ENCODE results near the gene EFHC1. TPM values are rescaled to one million over a fixed set of nuclear protein-coding genes. Genes with fewer than 3 reads are reported as not detected.
"Not testable (repeated sequence)": the region's sequence is repeated elsewhere in the genome, so short reads cannot be mapped to it uniquely, and the experiment has no call there.

EFHC1 gene, protein sequence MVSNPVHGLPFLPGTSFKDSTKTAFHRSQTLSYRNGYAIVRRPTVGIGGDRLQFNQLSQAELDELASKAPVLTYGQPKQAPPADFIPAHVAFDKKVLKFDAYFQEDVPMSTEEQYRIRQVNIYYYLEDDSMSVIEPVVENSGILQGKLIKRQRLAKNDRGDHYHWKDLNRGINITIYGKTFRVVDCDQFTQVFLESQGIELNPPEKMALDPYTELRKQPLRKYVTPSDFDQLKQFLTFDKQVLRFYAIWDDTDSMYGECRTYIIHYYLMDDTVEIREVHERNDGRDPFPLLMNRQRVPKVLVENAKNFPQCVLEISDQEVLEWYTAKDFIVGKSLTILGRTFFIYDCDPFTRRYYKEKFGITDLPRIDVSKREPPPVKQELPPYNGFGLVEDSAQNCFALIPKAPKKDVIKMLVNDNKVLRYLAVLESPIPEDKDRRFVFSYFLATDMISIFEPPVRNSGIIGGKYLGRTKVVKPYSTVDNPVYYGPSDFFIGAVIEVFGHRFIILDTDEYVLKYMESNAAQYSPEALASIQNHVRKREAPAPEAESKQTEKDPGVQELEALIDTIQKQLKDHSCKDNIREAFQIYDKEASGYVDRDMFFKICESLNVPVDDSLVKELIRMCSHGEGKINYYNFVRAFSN
- total RNA-seq = 1 to 10 TPM; 4.2 to 5.1 TPM

GRCh38 chr6:52419809-52420667 lies at the start of gene EFHC1:
Gene EFHC1, plus strand, starts transcription at chr6:52420342. Its CDS starts 69 bp downstream, at chr6:52420411.
- Mint-ChIP-seq H3K27me3 (peaks cover 3% of the 10 kb centered on the region), H3K27ac (peak within 1 kb of the TSS; percentile 44), H3K36me3 (no peaks in the 10 kb centered on the region), H3K9me3 (no peaks in the 10 kb centered on the region), H3K4me3 (no peak within 1 kb of the TSS), H3K4me1 (peaks cover 25% of the 10 kb centered on the region)
- ATAC-seq (ENCODE audit: low read depth) (peak; percentile 92), DNase-seq (peak; percentile 99)
- POLR2A ChIA-PET = interaction anchor here (0.7 to 1.7 kb wide), 6 partner anchors 23 to 135 kb away, joined by 3 to 10 read pairs (median 4); partner anchors contain the start of genes MCM3 and PAQR8

DNA sequence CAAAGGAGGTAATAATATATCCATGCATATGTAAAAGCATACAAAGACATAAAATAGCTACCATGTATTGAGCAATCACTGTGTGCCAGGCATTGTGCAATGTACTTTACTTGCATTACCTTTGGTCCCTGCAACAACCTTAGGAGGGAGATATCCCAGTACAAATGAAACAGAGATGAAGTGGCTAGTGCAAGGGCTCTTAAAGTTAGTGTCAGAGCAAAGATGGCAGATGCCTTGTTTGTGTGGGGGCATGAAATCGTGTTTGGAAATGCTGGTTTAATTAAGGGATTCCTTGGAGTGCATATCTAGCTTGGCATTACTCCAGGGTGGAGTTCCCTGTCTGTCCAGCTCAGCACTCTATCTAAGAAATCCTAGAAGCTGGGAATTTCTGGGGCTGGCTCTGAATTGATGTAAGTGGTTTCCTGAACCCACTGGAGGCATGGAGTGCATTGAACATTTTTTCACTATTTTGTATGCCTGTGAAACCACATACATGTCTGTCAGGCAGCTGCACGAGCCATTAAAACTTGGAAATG lies 48.4 kb upstream of the EFHC1 start:
- Mint-ChIP-seq H3K27ac (no peak overlapping the region), H3K4me3 (no peak overlapping the region), H3K4me1 (peaks cover 27% of the 10 kb centered on the region), H3K36me3 (peaks cover 65% of the 10 kb centered on the region), H3K27me3 (no peaks in the 10 kb centered on the region), H3K9me3 (peaks cover 9% of the 10 kb centered on the region)
- POLR2A ChIA-PET = interaction anchor here (0.6 to 1.6 kb wide), 3 partner anchors 26 to 79 kb away, joined by 3 read pairs; no protein-coding TSS in a partner anchor
- DNase-seq (no peak), ATAC-seq (ENCODE audit: low read depth) (no peak)

DNA sequence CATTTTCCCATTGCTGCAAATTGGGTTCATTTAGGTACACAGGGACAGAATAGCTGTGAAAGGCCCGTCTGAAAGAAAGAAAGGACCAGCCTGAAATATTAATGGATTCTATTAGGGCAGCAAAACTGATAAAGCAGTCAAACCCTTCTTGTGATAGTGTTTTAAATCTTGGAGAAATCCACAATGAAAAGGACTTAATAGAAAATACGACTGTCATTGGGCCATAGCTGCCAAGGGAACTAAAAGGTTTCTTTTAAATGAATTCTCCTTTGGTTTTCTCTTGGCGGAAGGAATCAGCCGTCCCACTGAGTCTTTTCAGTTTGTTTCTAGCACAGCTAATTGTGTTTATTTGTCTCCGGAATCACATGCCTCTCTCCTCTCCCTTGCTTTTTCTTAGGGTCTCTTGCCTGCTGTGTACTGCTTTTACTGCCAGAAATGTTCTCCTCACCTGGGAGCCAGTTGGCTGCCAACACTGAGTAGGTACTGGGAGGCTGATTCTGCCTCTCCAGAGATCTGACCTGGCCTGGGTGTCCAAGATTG lies 46.9 kb upstream of the EFHC1 start:
- Mint-ChIP-seq H3K4me3 (no peak overlapping the region), H3K27ac (no peak overlapping the region), H3K36me3 (peaks cover 54% of the 10 kb centered on the region), H3K9me3 (peaks cover 8% of the 10 kb centered on the region), H3K27me3 (no peaks in the 10 kb centered on the region), H3K4me1 (peaks cover 29% of the 10 kb centered on the region)
- POLR2A ChIA-PET = no interaction called here
- no peak for DNase-seq
- no peak for ATAC-seq (ENCODE audit: low read depth)

DNA sequence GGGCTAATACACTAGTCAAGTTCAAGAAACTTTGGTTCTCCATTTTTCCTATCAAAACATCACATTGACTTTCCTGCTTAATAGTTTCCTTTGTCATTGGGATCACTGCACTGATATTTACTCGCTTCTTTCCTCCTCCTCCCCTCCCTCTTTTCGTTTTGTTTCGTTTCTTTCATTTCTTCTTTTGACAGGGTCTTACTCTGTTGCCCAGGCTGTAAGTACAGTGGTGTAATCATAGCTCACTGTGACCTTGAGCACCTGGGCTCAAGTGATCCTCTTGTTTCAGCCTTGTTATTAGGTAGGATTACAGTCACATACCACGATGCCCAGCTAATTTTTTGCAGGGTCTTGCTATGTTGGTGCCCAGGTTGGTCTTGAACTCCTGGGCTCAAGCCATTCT lies 45.9 kb upstream of the EFHC1 start:
- no peak for DNase-seq
- H3K9me3 Mint-ChIP-seq = peaks cover 8% of the 10 kb centered on the region
- peaks cover 32% of the 10 kb centered on the region for H3K4me1 Mint-ChIP-seq
- ATAC-seq (ENCODE audit: low read depth) = no peak
- H3K27ac Mint-ChIP-seq = no peak overlapping the region
- POLR2A ChIA-PET = interaction anchor here (0.5 to 3.5 kb wide), 3 partner anchors 11 to 33 kb away, joined by 7 to 23 read pairs (median 9); partner anchors contain the start of gene PAQR8
- H3K4me3 Mint-ChIP-seq = no peak overlapping the region
- no peaks in the 10 kb centered on the region for H3K27me3 Mint-ChIP-seq
- peaks cover 49% of the 10 kb centered on the region for H3K36me3 Mint-ChIP-seq

DNA sequence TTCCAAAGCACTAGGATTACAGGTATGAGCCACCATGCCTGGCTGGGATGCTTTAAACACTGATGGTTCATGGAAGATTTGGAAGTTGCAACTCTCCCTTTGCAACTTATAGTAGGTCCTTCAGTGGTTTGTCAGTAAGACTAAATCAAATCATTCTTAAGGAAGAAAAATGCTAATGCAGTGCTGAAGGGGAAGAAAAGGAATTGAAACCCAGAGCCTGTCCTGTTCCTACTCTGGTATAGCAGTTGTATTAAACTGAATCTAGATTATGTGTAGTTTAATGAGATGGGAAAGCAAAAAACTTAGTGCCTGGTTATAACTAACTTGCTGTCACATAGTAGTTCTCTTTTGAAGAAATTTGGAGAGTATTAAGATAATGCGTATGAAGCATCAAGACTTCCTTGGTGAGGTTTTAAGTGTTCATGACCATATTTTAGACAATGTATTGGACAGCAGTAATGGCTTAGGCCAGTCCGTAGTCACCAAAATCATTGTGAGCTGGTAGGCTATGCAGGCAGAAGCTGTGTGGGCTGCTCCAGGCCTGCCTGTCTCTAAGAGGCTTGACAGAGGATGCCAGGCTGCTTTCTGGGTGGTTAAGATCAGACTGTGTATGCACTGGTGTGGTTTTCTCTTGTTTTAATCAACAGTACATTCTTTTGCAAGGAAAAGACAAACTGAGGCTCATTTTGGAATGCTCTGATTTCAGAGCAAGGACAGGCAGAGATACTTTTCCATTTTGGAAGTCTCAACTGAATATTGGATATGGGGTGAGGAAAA lies 44.2 kb upstream of the EFHC1 start:
- Mint-ChIP-seq H3K27me3 (no peaks in the 10 kb centered on the region), H3K4me1 (peaks cover 39% of the 10 kb centered on the region), H3K4me3 (peak overlapping the region; percentile 44), H3K36me3 (peaks cover 43% of the 10 kb centered on the region), H3K27ac (peak overlapping the region; percentile 47), H3K9me3 (peaks cover 8% of the 10 kb centered on the region)
- ATAC-seq (ENCODE audit: low read depth) (peak; percentile 82), DNase-seq (no peak)
- POLR2A ChIA-PET = interaction anchor here (1.1 to 3.5 kb wide), 2 partner anchors 13 to 14 kb away, joined by 6 to 23 read pairs; partner anchors contain the start of gene PAQR8

- no peak for DNase-seq
- H3K4me1 Mint-ChIP-seq = peaks cover 46% of the 10 kb centered on the region
- POLR2A ChIA-PET = interaction anchor here (1.1 to 3.5 kb wide), 2 partner anchors 14 kb away, joined by 6 to 23 read pairs; partner anchors contain the start of gene PAQR8
- peak overlapping the region; percentile 62 for H3K4me3 Mint-ChIP-seq
- peaks cover 49% of the 10 kb centered on the region for H3K36me3 Mint-ChIP-seq
- ATAC-seq (ENCODE audit: low read depth) = no peak
- H3K27me3 Mint-ChIP-seq = no peaks in the 10 kb centered on the region
- peak overlapping the region; percentile 3 for H3K27ac Mint-ChIP-seq
- peaks cover 8% of the 10 kb centered on the region for H3K9me3 Mint-ChIP-seq
These were observed 43.4 kb upstream of the EFHC1 start for GRCh38 chr6:52376763-52377162.

DNA sequence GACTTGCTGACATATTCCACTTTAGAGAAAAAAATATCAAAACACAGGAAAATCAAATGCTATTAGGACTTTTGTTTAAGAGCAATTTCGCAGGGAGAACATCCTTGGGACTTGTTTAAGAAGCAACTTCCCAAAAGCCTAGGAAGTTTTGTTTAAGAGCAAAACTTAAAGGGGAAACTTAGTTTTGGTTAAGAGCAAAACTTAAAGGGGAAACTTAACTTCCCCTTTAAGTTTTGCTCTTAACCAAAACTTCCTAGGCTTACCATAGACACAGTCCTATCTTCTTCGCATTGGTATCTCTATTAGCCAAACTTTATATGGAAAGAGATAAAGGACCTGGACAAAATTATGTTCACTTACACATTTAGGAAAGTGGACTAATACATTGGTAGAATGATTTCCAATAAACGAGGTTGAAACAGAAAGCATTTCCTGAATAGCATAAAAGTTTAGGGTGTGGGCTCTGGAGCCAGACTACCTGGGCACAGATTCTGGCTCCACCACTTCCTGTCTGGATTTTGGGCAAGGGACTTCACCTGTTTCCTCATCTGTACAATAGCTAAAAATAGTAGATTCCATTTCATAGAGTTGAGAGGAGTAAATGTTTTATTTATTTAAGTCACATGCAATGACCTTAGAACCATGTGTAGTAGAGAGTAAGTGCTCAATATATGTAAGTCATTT lies 42.5 kb upstream of the EFHC1 start:
- Mint-ChIP-seq H3K27ac (peak overlapping the region; percentile 51), H3K4me1 (peaks cover 49% of the 10 kb centered on the region), H3K27me3 (no peaks in the 10 kb centered on the region), H3K36me3 (peaks cover 50% of the 10 kb centered on the region), H3K9me3 (peaks cover 7% of the 10 kb centered on the region), H3K4me3 (peak overlapping the region; percentile 62)
- POLR2A ChIA-PET = no interaction called here
- DNase-seq (no peak), ATAC-seq (ENCODE audit: low read depth) (peak; percentile 34)

DNA sequence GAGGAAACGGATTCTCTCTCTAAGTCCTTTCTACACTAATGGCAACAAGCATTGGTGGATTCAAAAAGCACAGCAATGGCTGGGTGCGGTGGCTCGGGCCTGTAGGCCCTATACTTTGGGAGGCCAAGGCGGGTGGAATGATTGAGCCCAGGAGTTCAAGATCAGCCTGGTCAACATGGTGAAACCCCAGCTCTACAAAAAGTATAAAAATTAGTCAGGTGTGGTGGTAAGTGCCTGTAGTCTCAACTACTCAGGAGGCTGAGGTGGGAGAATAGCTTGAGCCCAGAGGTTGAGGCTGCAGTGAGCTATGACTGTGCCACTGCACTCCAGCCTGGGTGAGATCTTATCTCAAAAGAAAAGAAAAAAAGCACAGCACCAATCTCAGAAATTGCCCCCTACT lies 38.9 kb upstream of the EFHC1 start:
- peaks cover 54% of the 10 kb centered on the region for H3K36me3 Mint-ChIP-seq
- no peak for DNase-seq
- POLR2A ChIA-PET = interaction anchor here (1.3 to 1.5 kb wide), 2 partner anchors 16 to 19 kb away, joined by 3 to 4 read pairs; no protein-coding TSS in a partner anchor

DNA sequence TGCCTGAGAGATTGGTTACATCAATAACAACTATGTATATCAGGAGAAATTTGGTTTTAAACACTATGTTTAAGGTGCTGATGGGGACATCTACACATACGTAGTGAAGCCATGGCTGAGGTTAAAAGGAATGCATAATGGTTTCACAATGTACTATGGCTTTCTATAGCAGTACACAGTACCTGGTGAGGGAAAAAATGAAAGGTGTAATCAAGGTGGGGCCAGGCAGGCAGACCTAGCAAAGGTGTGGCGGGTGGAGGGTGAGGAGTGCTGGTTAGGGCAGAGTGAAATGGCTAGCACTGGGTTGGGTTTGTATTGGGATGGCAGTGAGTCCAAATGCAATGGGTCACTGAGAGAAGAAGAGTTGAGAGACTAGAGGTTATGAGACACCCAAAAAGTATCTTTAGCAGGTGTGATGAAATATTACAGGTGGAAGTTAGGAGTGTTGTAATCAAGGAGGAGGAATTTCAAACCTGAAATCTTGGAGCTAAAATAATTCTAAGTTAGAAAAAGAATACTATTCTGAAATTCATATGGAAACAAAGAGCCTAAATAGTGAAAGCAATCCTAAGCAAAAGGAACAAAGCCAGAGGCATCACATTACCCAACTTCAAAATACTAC lies 35.9 kb upstream of the EFHC1 start:
- Mint-ChIP-seq H3K4me1 (peaks cover 47% of the 10 kb centered on the region), H3K4me3 (no peak overlapping the region), H3K27ac (no peak overlapping the region), H3K36me3 (peaks cover 55% of the 10 kb centered on the region), H3K27me3 (no peaks in the 10 kb centered on the region), H3K9me3 (peaks cover 8% of the 10 kb centered on the region)
- no peak for DNase-seq
- ATAC-seq (ENCODE audit: low read depth) = no peak
- POLR2A ChIA-PET = interaction anchor here (0.8 to 1.1 kb wide), 2 partner anchors 13 to 16 kb away, joined by 3 to 5 read pairs; no protein-coding TSS in a partner anchor

More for the DNA sequence above, 38.9 kb upstream of the EFHC1 start:
- Mint-ChIP-seq H3K9me3 (peaks cover 5% of the 10 kb centered on the region), H3K27ac (peak overlapping the region; percentile 50), H3K4me3 (no peak overlapping the region), H3K27me3 (no peaks in the 10 kb centered on the region), H3K4me1 (peaks cover 58% of the 10 kb centered on the region)
- peak; percentile 32 for ATAC-seq (ENCODE audit: low read depth)

GRCh38 chr6:52385074-52385473 lies 35.1 kb upstream of the EFHC1 start:
- peaks cover 51% of the 10 kb centered on the region for H3K36me3 Mint-ChIP-seq
- H3K9me3 Mint-ChIP-seq = peaks cover 8% of the 10 kb centered on the region
- peaks cover 52% of the 10 kb centered on the region for H3K4me1 Mint-ChIP-seq
- H3K4me3 Mint-ChIP-seq = no peak overlapping the region
- POLR2A ChIA-PET = interaction anchor here (0.8 to 1.1 kb wide), 2 partner anchors 13 to 17 kb away, joined by 3 to 5 read pairs; no protein-coding TSS in a partner anchor
- H3K27me3 Mint-ChIP-seq = no peaks in the 10 kb centered on the region
- H3K27ac Mint-ChIP-seq = no peak overlapping the region
- no peak for DNase-seq
- ATAC-seq (ENCODE audit: low read depth) = no peak

DNA sequence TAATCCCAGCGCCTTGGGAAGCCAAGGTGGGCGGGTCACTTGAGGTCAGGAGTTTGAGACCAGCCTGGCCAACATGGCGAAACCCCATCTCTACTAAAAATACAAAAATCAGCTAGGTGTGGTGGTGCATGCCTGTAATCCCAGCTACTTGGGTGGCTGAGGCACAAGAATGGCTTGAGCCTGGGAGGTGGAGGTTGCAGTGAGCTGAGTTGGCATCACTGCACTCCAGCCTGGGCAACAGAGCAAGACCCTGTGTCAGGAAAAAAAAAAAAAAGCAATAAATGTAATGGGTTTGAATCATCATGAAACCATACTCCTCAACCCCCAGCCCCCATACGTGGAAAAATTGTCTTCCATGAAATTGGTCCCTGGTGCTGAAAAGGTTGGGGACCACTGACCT lies 32.0 kb upstream of the EFHC1 start:
- peaks cover 32% of the 10 kb centered on the region for H3K36me3 Mint-ChIP-seq
- peaks cover 62% of the 10 kb centered on the region for H3K4me1 Mint-ChIP-seq
- not testable (repeated sequence) for H3K9me3 Mint-ChIP-seq; H3K4me3 Mint-ChIP-seq; DNase-seq; ATAC-seq (ENCODE audit: low read depth); H3K27me3 Mint-ChIP-seq
- H3K27ac Mint-ChIP-seq = peak overlapping the region; percentile 93
- POLR2A ChIA-PET = interaction anchor here (1.1 to 1.9 kb wide), 2 partner anchors 9 to 103 kb away, joined by 6 read pairs; partner anchors contain the start of gene MCM3
